ENCODE measurements around the gene RBPJ. TPM values are rescaled to one million over a fixed set of nuclear protein-coding genes. Genes with fewer than 3 reads are reported as not detected.

RBPJ gene
- total RNA-seq (2022; extraction: Qiagen RNA extraction; ENCODE audit: low read depth), result 9.4 to 14.4 TPM (median 12.3 TPM) in 5 replicates

GRCh38 chr4:26320538-26321372 is at the start of gene RBPJ:
RBPJ (plus strand) TSS chr4:26321014; CDS start chr4:26321029, 15 bp downstream.

Other genes with a start within 250 kb of the RBPJ start
- gene CCKAR, start 169.5 kb downstream of the RBPJ start, total RNA-seq (2022; extraction: Qiagen RNA extraction; ENCODE audit: low read depth), result not detected in 5 replicates